DOHH2 (cell line): Measurements from ENCODE around the gene LARGE1.

Experiments
- H3F3A ChIP-seq: fragments of 200-600 bp; sonication (generic), shearing (Covaris generic); 2 replicates; pipeline ENCODE4 v1.6.0; 2016; ENCODE audit warnings: antibody characterized with exemption, mild to moderate bottlenecking; ENCODE audit not compliant: control insufficient read depth, insufficient read depth
- H3K27ac ChIP-seq: fragments of 200-600 bp; sonication (generic); 2 replicates; pipeline ENCODE4 v1.5.1; 2014; ENCODE audit warnings: low read depth, mild to moderate bottlenecking, low read length, moderate library complexity
- H3K27me3 ChIP-seq: fragments of 200-600 bp; sonication (generic); 2 replicates; pipeline ENCODE4 v1.6.1; 2014; ENCODE audit warnings: mild to moderate bottlenecking, low read length, mixed read lengths; ENCODE audit not compliant: control insufficient read depth
- H3K36me3 ChIP-seq: fragments of 200-600 bp; sonication (generic); 2 replicates; pipeline ENCODE4 v1.6.1; 2014; ENCODE audit warnings: mild to moderate bottlenecking, low read length, moderate library complexity, mixed read lengths; ENCODE audit not compliant: control insufficient read depth
- H3K4me1 ChIP-seq: fragments of 200-600 bp; sonication (generic); 2 replicates; pipeline ENCODE4 v1.6.1; 2014; ENCODE audit warnings: mild to moderate bottlenecking, low read length, mixed read lengths; ENCODE audit not compliant: control insufficient read depth
- H3K4me2 ChIP-seq: fragments of 200-600 bp; sonication (generic); 2 replicates; pipeline ENCODE4 v1.6.0; 2014; ENCODE audit warnings: mild to moderate bottlenecking, low read length, moderate library complexity
- H3K4me3 ChIP-seq: fragments of 200-600 bp; sonication (generic); 2 replicates; pipeline ENCODE4 v1.5.1; 2014; ENCODE audit warnings: mild to moderate bottlenecking, low read length, mixed read lengths
- H3K79me2 ChIP-seq: fragments of 200-600 bp; sonication (generic); 2 replicates; pipeline ENCODE4 v1.6.1; 2014; ENCODE audit warnings: mild to moderate bottlenecking, low read length, mixed read lengths; ENCODE audit not compliant: control insufficient read depth
- H3K9me2 ChIP-seq: fragments of 200-600 bp; sonication (generic); replicated peaks from 2 replicates; pipeline ENCODE4 v1.6.1; 2014; ENCODE audit warnings: mild to moderate bottlenecking, low read length, mixed read lengths; ENCODE audit not compliant: control insufficient read depth
- H3K9me3 ChIP-seq: fragments of 200-600 bp; sonication (generic); 2 replicates; pipeline ENCODE4 v1.6.1; 2014; ENCODE audit warnings: antibody characterized with exemption, low read length, mixed read lengths; ENCODE audit not compliant: control insufficient read depth, insufficient read depth
- H4K20me1 ChIP-seq: fragments of 200-600 bp; sonication (generic); 2 replicates; pipeline ENCODE4 v1.6.0; 2014; ENCODE audit warnings: low read depth, mild to moderate bottlenecking, antibody characterized with exemption, low read length, moderate library complexity; ENCODE audit not compliant: control insufficient read depth, insufficient read depth
- CTCF ChIP-seq: fragments of 200-600 bp; sonication (generic); IDR thresholded peaks from one replicate; pipeline ENCODE4 v1.5.1; 2014; ENCODE audit warnings: antibody characterized with exemption, mild to moderate bottlenecking, low read depth, low read length; ENCODE audit not compliant: poor library complexity, severe bottlenecking
- EZH2phosphoT487 ChIP-seq: fragments of 200-600 bp; sonication (generic); IDR thresholded peaks from 2 replicates; pipeline ENCODE4 v1.6.1; 2017; ENCODE audit warnings: borderline replicate concordance, mild to moderate bottlenecking, antibody characterized with exemption, low read length, moderate library complexity, mixed read lengths

LARGE1 gene

GRCh38 chr22:33854724-33855123 lies 65.6 kb downstream of the LARGE1 start:
- no peak overlapping the region for H3K4me2 ChIP-seq

GRCh38 chr22:33853200-33854097 lies 66.8 kb downstream of the LARGE1 start:
- no peak overlapping the region for H3K27ac ChIP-seq
- no peaks in the 10 kb centered on the region for H3K9me2 ChIP-seq
- no peaks in the 10 kb centered on the region for H3K27me3 ChIP-seq
- H3K9me3 ChIP-seq = no peaks in the 10 kb centered on the region
- no peak for TF ChIP-seq EZH2phosphoT487
- no peak for TF ChIP-seq CTCF
- no peaks in the 10 kb centered on the region for H3F3A ChIP-seq
- H4K20me1 ChIP-seq = no peaks in the 10 kb centered on the region
- H3K4me1 ChIP-seq = no peaks in the 10 kb centered on the region
- H3K36me3 ChIP-seq = no peaks in the 10 kb centered on the region
- H3K4me2 ChIP-seq = no peak overlapping the region
- H3K79me2 ChIP-seq = no peaks in the 10 kb centered on the region
- no peak overlapping the region for H3K4me3 ChIP-seq

More at GRCh38 chr22:33854724-33855123, 65.6 kb downstream of the LARGE1 start:
- H3K9me3 ChIP-seq = no peaks in the 10 kb centered on the region
- H3K4me3 ChIP-seq = no peak overlapping the region
- no peaks in the 10 kb centered on the region for H3F3A ChIP-seq
- no peaks in the 10 kb centered on the region for H3K79me2 ChIP-seq
- no peaks in the 10 kb centered on the region for H3K36me3 ChIP-seq
- H3K9me2 ChIP-seq = no peaks in the 10 kb centered on the region
- H3K27me3 ChIP-seq = no peaks in the 10 kb centered on the region
- no peaks in the 10 kb centered on the region for H4K20me1 ChIP-seq
- no peak overlapping the region for H3K27ac ChIP-seq
- no peaks in the 10 kb centered on the region for H3K4me1 ChIP-seq
- no peak for TF ChIP-seq CTCF
- no peak for TF ChIP-seq EZH2phosphoT487

DNA sequence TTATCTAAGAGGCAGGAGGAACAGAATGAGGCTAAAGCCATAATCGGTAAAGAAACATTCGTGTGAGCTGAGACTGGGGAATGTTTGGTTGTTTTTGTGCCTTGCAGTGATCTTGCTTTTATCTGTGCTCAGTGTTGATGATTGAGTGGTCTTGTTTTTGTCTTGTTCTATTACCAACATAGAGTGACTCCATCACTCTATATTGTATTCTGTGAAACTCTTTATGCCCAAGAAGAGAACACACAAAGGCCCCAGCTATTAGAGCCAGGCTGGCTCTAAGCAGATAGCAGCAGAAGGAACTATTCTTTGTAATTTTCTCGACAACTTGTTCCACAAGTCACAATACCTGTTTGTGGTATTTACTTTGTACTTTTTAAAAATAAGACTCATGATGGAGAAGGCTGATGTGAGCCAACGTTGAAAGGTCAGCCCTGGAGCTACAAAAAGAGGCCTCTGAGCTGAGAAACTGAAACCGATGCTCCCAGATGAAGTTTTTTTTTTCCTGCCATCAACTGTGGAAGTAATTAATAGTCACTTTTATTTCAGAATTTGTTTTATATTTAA lies 68.4 kb downstream of the LARGE1 start:
- no peaks in the 10 kb centered on the region for H3K79me2 ChIP-seq
- no peaks in the 10 kb centered on the region for H3K9me3 ChIP-seq
- H3K36me3 ChIP-seq = no peaks in the 10 kb centered on the region
- no peak overlapping the region for H3K4me3 ChIP-seq
- no peaks in the 10 kb centered on the region for H3F3A ChIP-seq
- H4K20me1 ChIP-seq = no peaks in the 10 kb centered on the region
- H3K4me1 ChIP-seq = no peaks in the 10 kb centered on the region
- no peaks in the 10 kb centered on the region for H3K9me2 ChIP-seq
- H3K27ac ChIP-seq = no peak overlapping the region
- TF ChIP-seq EZH2phosphoT487 (no peak), CTCF (no peak)
- H3K27me3 ChIP-seq = no peaks in the 10 kb centered on the region
- H3K4me2 ChIP-seq = no peak overlapping the region
